ENCODE results near the gene IQSEC1.
A peak's percentile ranks its signal among the peaks of the same experiment; 100 is the strongest.

Gene IQSEC1

DNA sequence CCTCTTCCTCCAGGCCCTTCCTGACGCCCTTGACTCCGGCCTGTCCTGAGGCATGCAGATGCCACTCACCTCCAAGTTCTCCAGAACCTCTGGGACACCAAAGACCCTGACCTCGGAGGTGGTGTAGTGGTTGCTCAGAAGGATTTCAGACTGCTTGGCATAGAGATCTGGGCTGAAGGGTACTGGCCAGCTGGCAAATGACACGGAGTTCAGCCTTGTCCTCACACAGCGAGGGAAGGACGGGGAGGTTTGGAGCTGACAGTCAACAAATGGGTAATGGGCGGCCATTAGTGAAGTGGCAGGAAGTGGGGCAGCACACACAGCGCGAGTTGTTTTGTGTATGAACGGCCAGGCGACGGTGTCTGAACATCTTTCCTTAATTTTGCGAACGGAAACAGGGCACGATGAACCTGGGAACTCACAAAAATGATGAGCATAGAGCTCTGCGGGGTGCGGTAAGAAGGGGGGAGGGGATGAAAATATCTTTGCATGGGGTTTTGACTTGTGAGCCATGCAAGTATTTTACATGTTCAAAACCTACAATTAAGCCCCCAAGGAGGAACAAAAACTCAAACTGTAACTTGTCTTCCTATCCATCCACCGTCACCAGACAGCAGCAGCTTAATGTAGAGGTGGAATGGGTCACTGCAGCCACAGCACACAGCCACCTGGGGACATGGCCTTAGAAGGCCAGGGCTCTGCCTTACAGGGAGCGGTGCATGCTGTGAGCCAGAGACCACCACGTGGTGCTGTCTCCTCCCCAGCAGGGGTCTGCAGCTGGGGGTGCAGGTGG is 188.2 kb downstream of the IQSEC1 start:
- TF ChIP-seq, protein P1, sequence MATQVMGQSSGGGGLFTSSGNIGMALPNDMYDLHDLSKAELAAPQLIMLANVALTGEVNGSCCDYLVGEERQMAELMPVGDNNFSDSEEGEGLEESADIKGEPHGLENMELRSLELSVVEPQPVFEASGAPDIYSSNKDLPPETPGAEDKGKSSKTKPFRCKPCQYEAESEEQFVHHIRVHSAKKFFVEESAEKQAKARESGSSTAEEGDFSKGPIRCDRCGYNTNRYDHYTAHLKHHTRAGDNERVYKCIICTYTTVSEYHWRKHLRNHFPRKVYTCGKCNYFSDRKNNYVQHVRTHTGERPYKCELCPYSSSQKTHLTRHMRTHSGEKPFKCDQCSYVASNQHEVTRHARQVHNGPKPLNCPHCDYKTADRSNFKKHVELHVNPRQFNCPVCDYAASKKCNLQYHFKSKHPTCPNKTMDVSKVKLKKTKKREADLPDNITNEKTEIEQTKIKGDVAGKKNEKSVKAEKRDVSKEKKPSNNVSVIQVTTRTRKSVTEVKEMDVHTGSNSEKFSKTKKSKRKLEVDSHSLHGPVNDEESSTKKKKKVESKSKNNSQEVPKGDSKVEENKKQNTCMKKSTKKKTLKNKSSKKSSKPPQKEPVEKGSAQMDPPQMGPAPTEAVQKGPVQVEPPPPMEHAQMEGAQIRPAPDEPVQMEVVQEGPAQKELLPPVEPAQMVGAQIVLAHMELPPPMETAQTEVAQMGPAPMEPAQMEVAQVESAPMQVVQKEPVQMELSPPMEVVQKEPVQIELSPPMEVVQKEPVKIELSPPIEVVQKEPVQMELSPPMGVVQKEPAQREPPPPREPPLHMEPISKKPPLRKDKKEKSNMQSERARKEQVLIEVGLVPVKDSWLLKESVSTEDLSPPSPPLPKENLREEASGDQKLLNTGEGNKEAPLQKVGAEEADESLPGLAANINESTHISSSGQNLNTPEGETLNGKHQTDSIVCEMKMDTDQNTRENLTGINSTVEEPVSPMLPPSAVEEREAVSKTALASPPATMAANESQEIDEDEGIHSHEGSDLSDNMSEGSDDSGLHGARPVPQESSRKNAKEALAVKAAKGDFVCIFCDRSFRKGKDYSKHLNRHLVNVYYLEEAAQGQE (IDR thresholded peaks at IDR 0.05; ENCODE audit: low read depth), result no peak
- TF ChIP-seq RAD21 (IDR thresholded peaks at IDR 0.05; ENCODE audit: low read depth) (no peak), EGR1 (IDR thresholded peaks at IDR 0.05) (no peak), ZBTB7A (IDR thresholded peaks at IDR 0.05; ENCODE audit: low read depth) (no peak), TEAD4 (IDR thresholded peaks at IDR 0.05) (no peak)
- TF ChIP-seq, protein P2, sequence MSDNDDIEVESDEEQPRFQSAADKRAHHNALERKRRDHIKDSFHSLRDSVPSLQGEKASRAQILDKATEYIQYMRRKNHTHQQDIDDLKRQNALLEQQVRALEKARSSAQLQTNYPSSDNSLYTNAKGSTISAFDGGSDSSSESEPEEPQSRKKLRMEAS (IDR thresholded peaks at IDR 0.05), result no peak

DNA sequence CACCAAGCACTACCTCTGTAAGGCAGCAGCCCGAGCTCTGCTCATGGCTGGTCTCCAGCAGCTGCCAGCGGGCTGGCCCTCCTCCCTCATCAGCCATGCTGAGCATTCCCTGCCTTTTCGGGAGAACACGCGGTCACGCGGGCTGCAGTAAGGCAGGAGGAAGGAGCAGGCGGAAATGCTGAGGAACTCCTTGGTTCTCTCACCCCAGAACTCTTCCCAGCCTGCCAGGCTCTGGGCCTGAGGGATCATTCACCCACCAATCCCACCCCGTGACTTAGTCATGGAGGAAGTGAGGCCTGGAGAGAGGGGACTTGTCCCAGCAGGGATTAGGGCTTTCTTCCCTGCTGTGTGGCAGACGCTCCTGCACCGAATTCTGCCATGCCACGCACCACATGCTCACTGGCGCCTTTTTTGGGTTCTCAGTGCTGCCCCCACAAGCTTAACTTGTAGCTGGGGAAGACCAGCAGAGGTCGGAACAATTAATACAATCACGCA is 189.0 kb downstream of the IQSEC1 start:
- TF ChIP-seq ZBTB7A (IDR thresholded peaks at IDR 0.05; ENCODE audit: low read depth) (no peak), EGR1 (IDR thresholded peaks at IDR 0.05) (no peak), EP300 (IDR thresholded peaks at IDR 0.05; ENCODE audit: borderline replicate concordance) (no peak), TEAD4 (IDR thresholded peaks at IDR 0.05) (no peak), FOXM1 (IDR thresholded peaks at IDR 0.05; ENCODE audit: borderline replicate concordance, low read depth) (no peak), NFIC (IDR thresholded peaks at IDR 0.05) (no peak), TAF1 (IDR thresholded peaks at IDR 0.05; ENCODE audit: low read depth) (no peak)
- TF ChIP-seq, protein P3, sequence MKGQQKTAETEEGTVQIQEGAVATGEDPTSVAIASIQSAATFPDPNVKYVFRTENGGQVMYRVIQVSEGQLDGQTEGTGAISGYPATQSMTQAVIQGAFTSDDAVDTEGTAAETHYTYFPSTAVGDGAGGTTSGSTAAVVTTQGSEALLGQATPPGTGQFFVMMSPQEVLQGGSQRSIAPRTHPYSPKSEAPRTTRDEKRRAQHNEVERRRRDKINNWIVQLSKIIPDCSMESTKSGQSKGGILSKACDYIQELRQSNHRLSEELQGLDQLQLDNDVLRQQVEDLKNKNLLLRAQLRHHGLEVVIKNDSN (IDR thresholded peaks at IDR 0.05), result no peak

DNA sequence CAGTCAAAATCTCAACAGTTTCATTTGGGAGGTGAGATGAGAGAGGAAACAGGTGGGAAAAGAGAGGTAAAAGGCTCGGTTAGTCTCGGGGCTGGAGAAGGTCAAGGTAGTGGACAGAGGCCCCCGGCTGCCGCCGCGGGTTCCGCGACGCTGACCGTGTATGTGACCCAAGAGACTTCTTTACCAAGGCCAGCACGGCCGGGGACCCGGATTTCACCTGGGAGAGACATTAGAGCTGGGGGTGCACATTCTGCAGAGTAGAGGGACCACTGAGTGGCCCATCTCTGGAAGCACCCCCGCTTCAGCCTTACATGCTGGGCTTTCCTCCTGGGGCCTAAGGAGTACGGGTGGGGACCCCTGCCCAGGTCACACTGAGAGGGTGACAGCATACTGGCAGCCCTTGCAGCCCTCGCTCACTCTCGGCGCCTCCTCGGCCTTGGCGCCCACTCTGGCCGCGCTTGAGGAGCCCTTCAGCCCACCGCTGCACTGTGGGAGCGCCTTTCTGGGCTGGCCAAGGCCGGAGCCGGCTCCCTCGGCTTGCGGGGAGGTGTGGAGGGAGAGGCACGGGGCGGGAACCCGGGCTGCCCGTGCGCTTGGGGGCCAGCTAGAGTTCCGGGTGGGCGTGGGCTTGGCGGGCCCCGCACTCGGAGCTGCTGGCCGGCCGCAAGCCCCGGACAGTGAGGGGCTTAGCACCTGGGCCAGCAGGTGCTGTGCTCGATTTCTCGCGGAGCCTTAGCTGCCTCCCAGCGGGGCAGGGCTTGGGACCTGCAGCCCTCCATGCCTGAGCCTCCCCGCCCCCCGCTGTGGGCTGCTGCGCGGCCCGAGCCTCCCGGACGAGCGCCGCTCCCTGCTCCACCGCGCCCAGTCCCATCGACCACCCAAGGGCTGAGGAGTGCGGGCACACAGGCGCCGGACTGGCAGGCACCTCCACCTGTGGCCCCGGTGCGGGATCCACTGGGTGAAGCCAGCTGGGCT is 190.6 kb downstream of the IQSEC1 start:
- no peak for TF ChIP-seq FOXM1 (IDR thresholded peaks at IDR 0.05; ENCODE audit: borderline replicate concordance, low read depth)

DNA sequence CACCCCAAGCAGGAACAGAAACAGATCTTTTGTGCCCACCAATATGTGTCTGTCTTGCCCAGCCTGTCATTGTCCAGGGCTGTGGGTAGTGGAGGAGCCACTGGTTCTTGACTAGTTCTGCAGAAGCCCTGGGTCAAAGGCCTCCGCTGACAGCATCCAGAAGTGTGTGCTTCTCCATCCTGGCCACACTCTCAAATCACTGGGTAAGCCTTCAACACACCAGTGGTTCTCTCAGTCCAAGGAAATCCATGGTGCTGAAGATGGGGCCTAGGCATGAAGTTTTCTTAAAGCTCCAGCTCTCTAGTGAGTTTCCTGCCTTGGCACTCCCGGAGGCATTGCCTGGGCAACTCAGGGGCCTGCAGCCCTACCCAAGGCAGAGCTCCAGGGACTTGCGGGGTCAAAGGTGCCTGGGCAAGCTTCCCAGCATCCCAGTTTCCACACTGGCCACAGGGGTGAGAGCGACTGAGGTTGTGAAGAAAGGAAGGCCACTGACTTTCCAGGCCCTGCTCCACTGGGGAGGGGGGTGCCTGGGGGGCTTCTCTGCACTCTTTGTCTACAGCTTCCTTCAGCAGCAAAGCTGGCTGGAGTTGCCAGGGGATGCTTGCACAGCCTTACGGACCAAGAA is 193.9 kb downstream of the IQSEC1 start:
- TF ChIP-seq RAD21 (IDR thresholded peaks at IDR 0.05; ENCODE audit: low read depth) (no peak), FOXM1 (IDR thresholded peaks at IDR 0.05; ENCODE audit: borderline replicate concordance, low read depth) (no peak)
- TF ChIP-seq, protein P1 (IDR thresholded peaks at IDR 0.05; ENCODE audit: low read depth), result peak; percentile 78

DNA sequence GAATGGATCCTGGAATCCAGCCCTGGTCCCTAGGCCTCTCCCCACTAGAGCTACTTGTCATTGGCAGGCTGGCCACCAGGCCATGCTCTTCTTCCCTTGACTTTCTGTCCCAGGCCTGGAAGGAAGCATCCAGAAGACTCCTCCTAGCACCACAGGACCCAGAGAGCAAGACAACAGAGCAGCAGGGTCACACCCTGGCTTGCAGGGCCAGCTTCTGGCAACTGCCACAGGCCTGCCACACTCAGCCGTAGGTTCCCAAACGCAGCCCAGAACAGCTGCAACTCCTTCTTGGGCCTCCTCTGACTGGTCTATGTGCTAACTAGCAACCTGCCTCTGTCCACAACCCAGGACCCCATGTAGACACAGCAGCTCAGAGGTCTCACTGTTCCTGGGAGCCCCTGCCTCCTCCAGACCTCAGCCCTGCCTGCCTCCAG is 195.1 kb downstream of the IQSEC1 start:
- TF ChIP-seq YY1 (IDR thresholded peaks at IDR 0.05; ENCODE audit: low read depth) (no peak), RAD21 (IDR thresholded peaks at IDR 0.05; ENCODE audit: low read depth) (no peak), CEBPB (IDR thresholded peaks at IDR 0.05) (no peak), TEAD4 (IDR thresholded peaks at IDR 0.05) (no peak), NFIC (IDR thresholded peaks at IDR 0.05) (no peak), TCF12 (IDR thresholded peaks at IDR 0.05; ENCODE audit: low read depth) (no peak), FOXM1 (IDR thresholded peaks at IDR 0.05; ENCODE audit: borderline replicate concordance, low read depth) (no peak)
- TF ChIP-seq, protein P2 (IDR thresholded peaks at IDR 0.05), result no peak
- TF ChIP-seq, protein P1 (IDR thresholded peaks at IDR 0.05; ENCODE audit: low read depth), result no peak

All from Ishikawa (cell line).